HepG2 (cell line): ENCODE measurements around the gene EZH1.
A peak's percentile ranks its signal among the peaks of the same experiment; 100 is the strongest.

Source experiments
- CBX2 ChIP-seq, 2 experiments: fragments of 200-600 bp in 1 of 2; sonication (generic); formaldehyde crosslinking in 1 of 2; IDR thresholded peaks; 2 replicates each; pipeline versions ENCODE4 v1.7.0 to v1.8.1; 2018 to 2022; ENCODE audit warnings: low read depth in 2 of 2, low read length in 1 of 2, mild to moderate bottlenecking in 1 of 2, missing genetic modification reagents in 1 of 2
- EZH2 ChIP-seq: conservative IDR thresholded peaks from 2 replicates; pipeline ENCODE4 v1.6.1; 2012; ENCODE audit warnings: mild to moderate bottlenecking, low read depth, low read length, moderate library complexity
- FOSL2 ChIP-seq: sonication (generic); formaldehyde crosslinking; IDR thresholded peaks from 2 replicates; pipeline ENCODE4 v1.4.0; 2020; ENCODE audit warnings: missing genetic modification reagents
- MTA3 ChIP-seq: sonication (generic); formaldehyde crosslinking; IDR thresholded peaks from 2 replicates; pipeline ENCODE4 v1.4.0; 2020; ENCODE audit warnings: missing genetic modification reagents
- NR2C2 ChIP-seq: sonication (generic); formaldehyde crosslinking; IDR thresholded peaks from 2 replicates; pipeline ENCODE4 v1.4.0; 2020; ENCODE audit warnings: missing genetic modification reagents, mild to moderate bottlenecking, moderate library complexity, borderline replicate concordance
- STAT5B ChIP-seq: sonication (generic); formaldehyde crosslinking; IDR thresholded peaks from 2 replicates; pipeline ENCODE4 v1.4.0; 2020; ENCODE audit warnings: missing genetic modification reagents
- U2AF1 ChIP-seq: fragments of 200-400 bp; formaldehyde crosslinking; optimal IDR thresholded peaks from 2 replicates; pipeline ENCODE3; 2017; ENCODE audit warnings: mild to moderate bottlenecking, low read depth, low read length
- ZNF569 ChIP-seq: sonication (generic); formaldehyde crosslinking; IDR thresholded peaks from 2 replicates; pipeline ENCODE4 v1.5.0; 2020; ENCODE audit warnings: mild to moderate bottlenecking, missing genetic modification reagents, moderate library complexity, borderline replicate concordance
- TF ChIP-seq, protein P1 (sequence below): sonication (generic); formaldehyde crosslinking; IDR thresholded peaks from 2 replicates; pipeline ENCODE4 v1.5.1; 2020; ENCODE audit warnings: missing genetic modification reagents, mild to moderate bottlenecking, borderline replicate concordance
- TF ChIP-seq, protein P2 (sequence below): sonication (generic); formaldehyde crosslinking; IDR thresholded peaks from 2 replicates; pipeline ENCODE4 v1.5.0; 2020; ENCODE audit warnings: mild to moderate bottlenecking, missing genetic modification reagents, moderate library complexity

DNA sequence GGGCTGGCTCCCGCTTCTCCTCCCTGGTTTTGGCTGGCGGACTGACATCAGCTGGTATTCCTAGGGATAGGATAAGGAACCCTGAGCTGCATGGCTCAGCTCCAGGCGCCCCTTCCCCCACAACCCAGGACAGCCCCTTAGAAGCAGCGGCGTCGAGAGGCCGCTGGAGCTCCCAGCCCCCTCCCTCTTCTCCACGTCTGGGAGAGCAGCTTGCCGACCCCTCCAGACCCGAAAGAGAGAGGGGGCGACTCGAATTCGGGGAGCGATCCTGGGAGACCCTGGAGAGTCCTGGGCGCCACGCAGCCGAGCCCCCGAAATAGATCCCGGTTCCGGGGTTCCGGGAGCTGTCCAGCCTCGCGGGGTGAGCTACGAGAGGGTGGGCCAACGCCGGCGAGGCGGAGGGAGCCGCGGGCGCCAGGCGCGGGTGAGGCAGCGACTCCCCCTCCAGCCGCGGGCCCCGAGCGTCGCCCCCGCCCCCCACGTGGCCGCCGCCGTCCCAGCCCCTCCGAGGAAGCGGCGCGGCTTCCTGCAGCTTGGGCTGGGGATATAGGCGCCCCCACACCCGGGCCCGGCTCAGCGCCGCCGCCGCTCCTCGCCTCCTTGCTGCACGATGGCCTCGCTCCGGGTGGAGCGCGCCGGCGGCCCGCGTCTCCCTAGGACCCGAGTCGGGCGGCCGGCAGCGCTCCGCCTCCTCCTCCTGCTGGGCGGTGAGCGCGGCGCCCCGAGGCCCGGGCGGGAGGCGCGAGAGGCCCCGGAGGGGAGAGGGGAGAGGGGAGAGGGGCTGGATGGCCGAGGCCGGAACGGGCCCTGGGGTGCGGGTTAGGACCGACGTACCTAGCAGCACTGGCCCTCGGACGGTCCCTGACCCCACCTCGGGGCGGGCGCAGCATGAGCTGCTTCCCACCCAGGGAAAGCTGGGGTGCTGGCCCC is 16.1 kb upstream of the EZH1 start, which contains the start of gene RAMP2:
- TF ChIP-seq, protein P1, sequence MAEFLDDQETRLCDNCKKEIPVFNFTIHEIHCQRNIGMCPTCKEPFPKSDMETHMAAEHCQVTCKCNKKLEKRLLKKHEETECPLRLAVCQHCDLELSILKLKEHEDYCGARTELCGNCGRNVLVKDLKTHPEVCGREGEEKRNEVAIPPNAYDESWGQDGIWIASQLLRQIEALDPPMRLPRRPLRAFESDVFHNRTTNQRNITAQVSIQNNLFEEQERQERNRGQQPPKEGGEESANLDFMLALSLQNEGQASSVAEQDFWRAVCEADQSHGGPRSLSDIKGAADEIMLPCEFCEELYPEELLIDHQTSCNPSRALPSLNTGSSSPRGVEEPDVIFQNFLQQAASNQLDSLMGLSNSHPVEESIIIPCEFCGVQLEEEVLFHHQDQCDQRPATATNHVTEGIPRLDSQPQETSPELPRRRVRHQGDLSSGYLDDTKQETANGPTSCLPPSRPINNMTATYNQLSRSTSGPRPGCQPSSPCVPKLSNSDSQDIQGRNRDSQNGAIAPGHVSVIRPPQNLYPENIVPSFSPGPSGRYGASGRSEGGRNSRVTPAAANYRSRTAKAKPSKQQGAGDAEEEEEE = no peak
- TF ChIP-seq MTA3 (CRISPR knock-in tag) (no peak), EZH2 (no peak), FOSL2 (CRISPR knock-in tag) (no peak), STAT5B (no peak), ZNF569 (CRISPR knock-in tag) (no peak), U2AF1 (no peak), CBX2 (IDR thresholded peaks at IDR 0.05; ENCODE audit: low read depth, low read length) (no peak), CBX2 (CRISPR knock-in tag; IDR thresholded peaks at IDR 0.05; ENCODE audit: low read depth) (no peak), NR2C2 (CRISPR knock-in tag) (no peak)
- TF ChIP-seq, protein P2, sequence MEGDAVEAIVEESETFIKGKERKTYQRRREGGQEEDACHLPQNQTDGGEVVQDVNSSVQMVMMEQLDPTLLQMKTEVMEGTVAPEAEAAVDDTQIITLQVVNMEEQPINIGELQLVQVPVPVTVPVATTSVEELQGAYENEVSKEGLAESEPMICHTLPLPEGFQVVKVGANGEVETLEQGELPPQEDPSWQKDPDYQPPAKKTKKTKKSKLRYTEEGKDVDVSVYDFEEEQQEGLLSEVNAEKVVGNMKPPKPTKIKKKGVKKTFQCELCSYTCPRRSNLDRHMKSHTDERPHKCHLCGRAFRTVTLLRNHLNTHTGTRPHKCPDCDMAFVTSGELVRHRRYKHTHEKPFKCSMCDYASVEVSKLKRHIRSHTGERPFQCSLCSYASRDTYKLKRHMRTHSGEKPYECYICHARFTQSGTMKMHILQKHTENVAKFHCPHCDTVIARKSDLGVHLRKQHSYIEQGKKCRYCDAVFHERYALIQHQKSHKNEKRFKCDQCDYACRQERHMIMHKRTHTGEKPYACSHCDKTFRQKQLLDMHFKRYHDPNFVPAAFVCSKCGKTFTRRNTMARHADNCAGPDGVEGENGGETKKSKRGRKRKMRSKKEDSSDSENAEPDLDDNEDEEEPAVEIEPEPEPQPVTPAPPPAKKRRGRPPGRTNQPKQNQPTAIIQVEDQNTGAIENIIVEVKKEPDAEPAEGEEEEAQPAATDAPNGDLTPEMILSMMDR (CRISPR knock-in tag) = peak; percentile 1; the same call in 1 of the 2 replicates
